IMR-90 (cell line): ENCODE results near the gene MRE11.

Experiments
- BHLHE40 ChIP-seq: fragments of 150-350 bp; IDR thresholded peaks from 2 replicates; pipeline ENCODE4 v1.6.1; 2016; ENCODE audit warnings: mild to moderate bottlenecking, low read depth, low read length
- CHD1 ChIP-seq: IDR thresholded peaks from 2 replicates; pipeline ENCODE4 v1.6.1; 2012; ENCODE audit warnings: low read depth, low read length, improper control_type of control experiment
- FOS ChIP-seq: fragments of 150-350 bp; IDR thresholded peaks from 2 replicates; pipeline ENCODE4 v1.6.1; 2016; ENCODE audit warnings: low read depth, low read length
- MAFK ChIP-seq: IDR thresholded peaks from 2 replicates; pipeline ENCODE4 v1.6.1; 2012; ENCODE audit warnings: low read depth, low read length, improper control_type of control experiment
- MXI1 ChIP-seq: IDR thresholded peaks from 2 replicates; pipeline ENCODE4 v1.6.1; 2012; ENCODE audit warnings: low read depth, mild to moderate bottlenecking, low read length, moderate library complexity, borderline replicate concordance
- NFE2L2 ChIP-seq: fragments of 150-350 bp; IDR thresholded peaks from 2 replicates; pipeline ENCODE4 v1.6.1; 2016; ENCODE audit warnings: low read depth, mild to moderate bottlenecking, low read length
- POLR2A ChIP-seq: IDR thresholded peaks from 2 replicates; pipeline ENCODE4 v1.6.1; 2012; ENCODE audit warnings: mild to moderate bottlenecking, low read depth, low read length
- RAD21 ChIP-seq: IDR thresholded peaks from 2 replicates; pipeline ENCODE4 v1.6.1; 2012; ENCODE audit warnings: low read length, improper control_type of control experiment
- RCOR1 ChIP-seq: IDR thresholded peaks from 2 replicates; pipeline ENCODE4 v1.6.1; 2012; ENCODE audit warnings: mild to moderate bottlenecking, low read length, improper control_type of control experiment; ENCODE audit not compliant: insufficient replicate concordance
- RFX5 ChIP-seq: IDR thresholded peaks from 2 replicates; pipeline ENCODE4 v1.8.0; 2012; ENCODE audit warnings: low read depth, mild to moderate bottlenecking, low read length, moderate library complexity
- SMC3 ChIP-seq: fragments of 150-350 bp; IDR thresholded peaks from 2 replicates; pipeline ENCODE4 v1.6.1; 2016; ENCODE audit warnings: low read depth, mild to moderate bottlenecking, antibody characterized with exemption, low read length, moderate library complexity
- TF ChIP-seq, protein P1 (sequence below): conservative IDR thresholded peaks from 2 replicates; pipeline ENCODE4 v1.5.1; 2012; ENCODE audit warnings: mild to moderate bottlenecking, low read depth, low read length, improper control_type of control experiment
- TF ChIP-seq, protein P2 (sequence below): fragments of 150-350 bp; IDR thresholded peaks from 2 replicates; pipeline ENCODE4 v1.6.1; 2017; ENCODE audit warnings: mild to moderate bottlenecking, antibody characterized with exemption, low read length, low read depth
- TF ChIP-seq, protein P3 (sequence below): fragments of 150-350 bp; IDR thresholded peaks from 2 replicates; pipeline ENCODE4 v1.6.1; 2016; ENCODE audit warnings: low read depth, mild to moderate bottlenecking, low read length, moderate library complexity, borderline replicate concordance

DNA sequence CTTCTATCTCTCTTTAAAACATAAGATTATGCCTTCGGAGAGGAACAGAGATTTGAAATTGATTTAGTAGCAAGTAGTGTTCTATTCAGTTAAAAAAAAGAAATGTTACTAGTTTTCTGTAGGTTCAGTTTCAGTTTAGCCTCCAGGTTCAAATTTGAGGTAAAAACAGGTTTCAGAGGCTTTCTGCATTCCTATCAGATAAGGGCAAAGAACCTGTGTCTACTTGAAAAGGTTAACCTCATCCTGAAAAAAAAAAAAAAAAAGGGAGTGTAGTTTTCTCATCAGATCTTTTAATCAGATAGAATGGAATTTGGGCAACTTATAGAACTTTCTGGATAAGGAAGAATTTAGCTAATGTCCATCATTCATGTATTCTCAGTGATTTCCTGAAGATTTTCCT lies 30.7 kb upstream of the MRE11 start:
- TF ChIP-seq, protein P1, sequence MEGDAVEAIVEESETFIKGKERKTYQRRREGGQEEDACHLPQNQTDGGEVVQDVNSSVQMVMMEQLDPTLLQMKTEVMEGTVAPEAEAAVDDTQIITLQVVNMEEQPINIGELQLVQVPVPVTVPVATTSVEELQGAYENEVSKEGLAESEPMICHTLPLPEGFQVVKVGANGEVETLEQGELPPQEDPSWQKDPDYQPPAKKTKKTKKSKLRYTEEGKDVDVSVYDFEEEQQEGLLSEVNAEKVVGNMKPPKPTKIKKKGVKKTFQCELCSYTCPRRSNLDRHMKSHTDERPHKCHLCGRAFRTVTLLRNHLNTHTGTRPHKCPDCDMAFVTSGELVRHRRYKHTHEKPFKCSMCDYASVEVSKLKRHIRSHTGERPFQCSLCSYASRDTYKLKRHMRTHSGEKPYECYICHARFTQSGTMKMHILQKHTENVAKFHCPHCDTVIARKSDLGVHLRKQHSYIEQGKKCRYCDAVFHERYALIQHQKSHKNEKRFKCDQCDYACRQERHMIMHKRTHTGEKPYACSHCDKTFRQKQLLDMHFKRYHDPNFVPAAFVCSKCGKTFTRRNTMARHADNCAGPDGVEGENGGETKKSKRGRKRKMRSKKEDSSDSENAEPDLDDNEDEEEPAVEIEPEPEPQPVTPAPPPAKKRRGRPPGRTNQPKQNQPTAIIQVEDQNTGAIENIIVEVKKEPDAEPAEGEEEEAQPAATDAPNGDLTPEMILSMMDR, result no peak
- TF ChIP-seq FOS, result no peak
- TF ChIP-seq POLR2A, result no peak
- TF ChIP-seq RFX5, result no peak
- TF ChIP-seq RCOR1, result no peak
- no peak for TF ChIP-seq BHLHE40
- TF ChIP-seq MXI1, result no peak
- TF ChIP-seq CHD1, result no peak
- TF ChIP-seq MAFK, result no peak
- TF ChIP-seq NFE2L2, result no peak
- TF ChIP-seq, protein P2, sequence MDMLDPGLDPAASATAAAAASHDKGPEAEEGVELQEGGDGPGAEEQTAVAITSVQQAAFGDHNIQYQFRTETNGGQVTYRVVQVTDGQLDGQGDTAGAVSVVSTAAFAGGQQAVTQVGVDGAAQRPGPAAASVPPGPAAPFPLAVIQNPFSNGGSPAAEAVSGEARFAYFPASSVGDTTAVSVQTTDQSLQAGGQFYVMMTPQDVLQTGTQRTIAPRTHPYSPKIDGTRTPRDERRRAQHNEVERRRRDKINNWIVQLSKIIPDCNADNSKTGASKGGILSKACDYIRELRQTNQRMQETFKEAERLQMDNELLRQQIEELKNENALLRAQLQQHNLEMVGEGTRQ, result no peak
- TF ChIP-seq, protein P3, sequence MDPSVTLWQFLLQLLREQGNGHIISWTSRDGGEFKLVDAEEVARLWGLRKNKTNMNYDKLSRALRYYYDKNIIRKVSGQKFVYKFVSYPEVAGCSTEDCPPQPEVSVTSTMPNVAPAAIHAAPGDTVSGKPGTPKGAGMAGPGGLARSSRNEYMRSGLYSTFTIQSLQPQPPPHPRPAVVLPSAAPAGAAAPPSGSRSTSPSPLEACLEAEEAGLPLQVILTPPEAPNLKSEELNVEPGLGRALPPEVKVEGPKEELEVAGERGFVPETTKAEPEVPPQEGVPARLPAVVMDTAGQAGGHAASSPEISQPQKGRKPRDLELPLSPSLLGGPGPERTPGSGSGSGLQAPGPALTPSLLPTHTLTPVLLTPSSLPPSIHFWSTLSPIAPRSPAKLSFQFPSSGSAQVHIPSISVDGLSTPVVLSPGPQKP, result no peak
- TF ChIP-seq RAD21, result no peak
- no peak for TF ChIP-seq SMC3
